ENCODE data around the gene TMEM209.
"Not testable (repeated sequence)": the region's sequence is repeated elsewhere in the genome, so short reads cannot be mapped to it uniquely, and the experiment has no call there.

Gene TMEM209

DNA sequence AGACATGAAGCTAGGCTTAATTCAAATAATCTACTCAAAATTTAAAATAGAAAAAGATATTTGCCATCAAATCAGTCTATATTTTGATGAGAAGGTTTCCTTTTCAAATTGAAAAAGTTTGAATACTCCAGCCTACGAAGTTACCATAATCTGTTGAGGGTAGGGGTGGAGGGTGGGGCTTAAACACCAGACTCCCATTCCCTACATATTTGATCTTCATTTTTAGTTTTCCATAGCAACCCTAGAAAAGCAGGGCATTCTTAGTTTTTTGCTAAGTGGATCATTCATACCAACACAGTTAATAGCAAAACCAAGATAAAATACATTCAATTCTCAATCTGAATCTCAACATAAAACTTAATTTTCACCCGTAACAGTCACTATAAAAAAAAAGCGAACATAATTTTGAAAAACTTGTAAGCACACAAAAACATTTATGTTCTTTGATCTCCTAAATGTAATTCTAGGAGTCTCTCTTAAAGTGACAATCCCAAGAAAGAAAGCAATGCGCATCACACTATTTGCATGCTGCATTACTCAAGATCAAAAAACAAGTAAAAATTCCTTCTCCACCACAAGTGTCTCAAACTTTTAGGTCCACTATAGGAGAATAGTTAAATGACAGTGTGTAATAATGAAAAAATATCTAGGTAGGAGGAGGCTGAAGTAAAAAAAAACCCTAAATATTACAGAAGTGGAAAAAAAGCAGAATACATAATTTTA, 30.8 kb downstream of the TMEM209 start:
- no peak for DNase-seq (ENCODE audit: extremely low read depth in 1 of 2, low read depth in 1 of 2)

DNA sequence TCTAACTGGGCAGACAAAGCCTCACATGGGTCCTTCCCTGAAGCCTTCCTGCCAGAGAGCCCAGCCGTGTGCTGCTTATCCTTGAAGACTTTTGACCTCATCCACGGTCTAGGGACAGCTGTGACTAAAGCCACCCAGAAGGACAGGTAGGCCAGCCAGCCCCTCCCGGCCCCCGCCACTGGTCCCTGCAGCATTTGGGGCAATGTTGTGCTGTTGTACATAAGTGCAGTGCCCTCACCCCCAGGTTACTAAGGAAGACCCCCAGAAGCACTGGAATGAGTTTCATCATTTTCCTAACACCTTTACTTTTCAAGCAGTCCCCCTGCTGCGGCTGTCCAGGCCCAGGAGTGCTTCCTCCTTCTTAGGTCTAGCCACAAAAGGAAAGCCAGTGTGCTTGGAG, 43.0 kb downstream of the TMEM209 start:
- no peak for DNase-seq (ENCODE audit: extremely low read depth in 1 of 2, low read depth in 1 of 2)

DNA sequence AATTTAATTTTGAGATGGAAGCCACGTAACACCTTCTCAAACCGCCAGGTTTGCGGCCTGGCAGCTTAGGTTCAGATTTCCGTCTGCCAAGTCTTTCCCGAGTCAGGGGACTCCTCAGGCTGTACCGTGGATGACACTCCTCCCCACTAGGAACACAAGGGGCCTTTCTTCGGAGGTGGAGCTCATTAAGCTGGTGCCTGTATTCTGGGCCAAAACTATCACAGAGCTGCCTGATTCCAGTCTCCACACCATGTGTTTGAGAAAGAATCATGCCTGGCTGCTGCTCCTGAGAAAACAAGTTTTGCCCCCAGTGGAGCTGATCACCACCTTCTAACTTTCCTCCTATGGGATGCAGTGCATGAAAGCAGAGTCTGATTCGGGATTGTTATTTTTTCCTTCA, 44.8 kb downstream of the TMEM209 start:
- DNase-seq (ENCODE audit: extremely low read depth in 1 of 2, low read depth in 1 of 2) = no peak

DNA sequence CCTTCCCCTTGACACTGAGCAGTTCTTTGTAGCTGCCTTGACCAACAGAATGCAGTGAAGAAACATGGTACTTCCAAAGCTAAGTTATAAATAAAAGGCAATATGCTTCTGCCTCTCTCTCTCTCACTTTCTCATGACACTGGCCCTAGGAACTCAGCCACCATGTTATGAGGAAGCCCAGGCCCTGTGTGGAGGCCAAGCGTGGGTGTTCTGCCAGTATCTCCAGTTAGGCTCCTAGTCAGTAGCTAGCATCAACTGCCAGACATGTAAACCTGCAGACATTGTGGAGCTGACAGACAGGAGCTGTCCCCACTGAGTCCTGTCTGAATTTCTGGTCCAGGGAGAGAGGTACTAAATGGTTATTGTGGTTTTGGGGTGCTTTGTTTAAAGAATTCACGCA, 45.2 kb downstream of the TMEM209 start:
- no peak for DNase-seq (ENCODE audit: extremely low read depth in 1 of 2, low read depth in 1 of 2)

DNA sequence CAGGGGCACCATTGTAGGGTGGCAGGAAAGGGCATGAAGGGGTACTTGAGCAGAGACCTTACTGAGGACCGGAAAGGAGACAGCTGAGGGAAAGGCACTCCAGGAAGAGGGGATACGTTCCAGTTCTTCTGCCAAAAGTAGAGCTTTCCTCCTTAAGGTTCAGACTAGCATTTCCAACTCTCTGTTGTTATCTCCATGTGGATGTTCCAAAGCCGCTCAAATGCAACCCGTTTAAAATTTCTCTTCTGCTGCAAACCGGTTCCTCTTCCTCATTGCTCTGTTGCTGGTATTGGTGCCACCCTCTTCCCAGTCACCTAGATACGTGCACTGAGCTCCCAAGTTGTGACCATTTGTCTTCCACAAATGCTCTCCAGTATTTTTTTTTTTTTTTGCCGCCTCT, 47.5 kb downstream of the TMEM209 start:
- no peak for DNase-seq (ENCODE audit: extremely low read depth in 1 of 2, low read depth in 1 of 2)

DNA sequence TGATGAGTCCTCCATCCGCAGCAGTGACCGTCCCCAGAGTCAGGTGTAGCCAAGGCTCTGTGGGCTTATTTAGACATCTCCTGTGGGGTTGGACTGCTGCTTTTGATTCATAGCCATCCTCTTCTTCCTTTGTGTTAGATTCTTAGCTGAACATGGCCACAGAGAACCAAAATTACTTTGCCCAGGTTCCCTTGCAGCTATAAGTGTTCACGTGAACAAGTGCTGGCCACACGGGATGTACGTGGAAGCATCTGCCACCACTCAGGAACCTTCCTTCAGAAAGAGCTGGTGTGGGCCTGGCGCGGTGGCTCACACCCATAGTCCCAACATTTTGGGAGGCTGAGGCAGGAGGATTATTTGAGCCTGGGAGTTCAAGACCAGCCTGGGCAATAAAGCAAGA, 49.1 kb downstream of the TMEM209 start:
- no peak for DNase-seq (ENCODE audit: extremely low read depth in 1 of 2, low read depth in 1 of 2)

DNA sequence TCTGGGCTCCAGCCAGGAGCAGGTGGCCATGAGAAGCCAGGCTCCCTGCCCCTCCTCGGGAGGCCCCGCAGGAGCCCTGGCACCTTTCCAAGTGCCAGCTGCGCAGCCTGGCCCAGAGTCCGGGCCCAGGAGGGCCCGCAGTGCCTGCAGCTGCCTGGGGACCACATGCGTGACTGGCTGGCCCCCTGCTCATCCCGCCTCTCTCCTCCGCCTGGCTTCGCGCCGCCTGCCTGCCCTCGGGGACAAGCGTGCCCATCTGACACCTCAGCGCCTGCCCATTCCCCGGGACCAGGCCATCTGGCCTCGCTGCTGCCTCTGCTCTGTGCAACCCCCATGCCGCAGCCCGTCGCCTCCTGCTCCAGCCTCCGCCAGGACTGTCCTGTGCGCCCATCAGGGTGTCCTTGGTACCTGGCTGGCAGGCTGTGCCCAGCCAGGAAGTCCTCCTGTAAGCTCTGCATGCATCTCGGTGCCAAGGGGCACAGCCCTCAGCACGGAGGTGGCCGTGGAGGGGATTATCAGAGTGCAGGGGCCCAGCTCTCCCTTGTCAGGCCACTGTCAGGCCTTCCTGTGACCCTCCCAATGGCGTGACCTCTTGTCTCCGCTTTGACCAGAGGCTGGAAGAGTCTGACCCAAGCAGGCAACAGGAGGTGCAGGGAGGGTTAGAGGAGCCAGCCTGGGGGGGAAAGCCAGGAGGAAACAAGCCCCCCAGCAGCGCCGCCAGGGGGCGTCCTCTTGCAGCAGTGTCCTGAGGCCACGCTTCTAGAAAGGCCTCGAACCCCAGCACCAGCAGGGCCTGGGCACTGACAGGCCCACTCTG, 50.5 kb downstream of the TMEM209 start:
- DNase-seq (ENCODE audit: extremely low read depth in 1 of 2, low read depth in 1 of 2) = no peak

DNA sequence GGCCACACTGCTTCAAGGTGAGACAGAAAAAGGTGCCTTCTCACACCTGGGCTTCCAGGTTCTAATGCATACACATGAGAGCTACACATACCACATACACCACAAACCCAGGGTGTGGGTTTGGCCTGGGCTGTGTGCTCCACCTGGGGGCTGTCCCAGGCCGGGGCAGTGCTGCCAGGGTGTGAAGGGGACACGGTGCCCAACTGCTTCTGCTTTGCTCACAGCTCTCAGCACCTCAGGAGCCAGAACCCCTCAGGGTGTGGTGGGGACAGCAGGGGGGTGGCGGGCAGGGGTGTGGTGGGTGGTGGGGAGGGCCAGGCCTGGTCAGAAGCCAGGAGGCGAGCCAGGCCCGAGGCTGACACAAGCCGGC, 51.1 kb downstream of the TMEM209 start:
- DNase-seq (ENCODE audit: extremely low read depth in 1 of 2, low read depth in 1 of 2) = no peak

DNA sequence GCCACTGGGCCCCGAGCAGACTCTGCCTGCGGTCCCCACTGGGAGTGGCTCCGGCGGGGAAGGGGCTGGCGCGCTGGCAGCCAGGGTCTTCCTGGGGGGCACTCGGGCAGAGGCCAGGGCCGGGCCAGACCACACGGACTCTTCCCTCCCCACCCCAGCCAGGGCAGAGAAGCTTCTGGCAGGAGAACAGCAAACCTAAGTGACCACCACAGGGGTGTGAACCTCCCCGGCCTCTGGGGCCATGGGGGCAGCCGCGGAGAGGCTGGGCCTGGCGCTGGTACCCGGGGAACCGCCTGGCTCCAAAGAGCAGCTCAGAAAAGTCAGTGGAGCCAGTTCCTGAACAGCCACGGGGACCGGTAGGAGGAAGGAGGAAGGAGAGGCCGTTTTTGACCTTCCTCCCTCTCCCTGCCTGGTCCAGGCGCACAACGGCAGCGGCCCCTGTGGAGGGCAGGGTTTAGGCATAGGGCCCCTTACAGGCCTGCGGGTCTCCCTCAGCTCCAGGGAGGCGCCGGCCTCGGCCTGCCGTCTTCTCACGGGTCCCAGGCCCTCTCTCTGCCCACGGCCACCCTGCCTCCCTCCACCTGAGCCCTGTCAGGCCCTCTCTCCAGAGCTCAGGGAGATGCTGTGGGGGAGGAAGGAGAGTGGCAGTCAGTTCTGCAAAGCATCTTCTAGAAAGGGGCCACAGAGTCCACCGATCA, 51.8 kb downstream of the TMEM209 start:
- DNase-seq (ENCODE audit: extremely low read depth in 1 of 2, low read depth in 1 of 2) = no peak

DNA sequence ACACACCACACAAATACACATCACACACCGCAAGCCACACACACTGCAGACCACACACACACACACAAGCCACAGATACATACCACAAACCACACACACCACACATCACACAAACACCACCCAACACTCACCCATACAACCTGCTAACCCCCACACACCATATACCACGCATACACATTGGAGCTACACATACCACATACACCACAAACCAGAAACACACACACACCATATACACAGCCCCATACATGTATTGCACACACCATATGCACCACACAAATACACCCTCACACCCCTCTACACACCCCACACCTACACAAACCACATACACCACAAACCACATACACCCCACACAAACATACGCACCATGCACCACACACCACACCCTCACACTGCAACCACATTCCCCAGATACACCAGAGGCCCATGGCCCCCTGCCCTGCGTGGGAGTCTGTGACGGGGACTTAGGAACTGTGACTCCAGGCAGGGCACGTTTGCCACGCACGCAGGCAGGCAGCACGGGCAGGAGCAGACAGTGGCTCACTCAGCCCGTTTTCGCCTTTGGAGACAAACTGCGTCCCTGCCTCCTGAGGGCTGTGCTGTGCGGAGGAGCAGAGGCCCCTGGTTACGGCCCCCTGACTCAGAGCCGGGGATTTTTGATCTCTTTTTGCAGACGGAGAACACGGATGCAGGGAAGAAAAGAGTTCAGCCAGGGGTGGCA, 52.6 kb downstream of the TMEM209 start:
- DNase-seq (ENCODE audit: extremely low read depth in 1 of 2, low read depth in 1 of 2) = no peak

DNA sequence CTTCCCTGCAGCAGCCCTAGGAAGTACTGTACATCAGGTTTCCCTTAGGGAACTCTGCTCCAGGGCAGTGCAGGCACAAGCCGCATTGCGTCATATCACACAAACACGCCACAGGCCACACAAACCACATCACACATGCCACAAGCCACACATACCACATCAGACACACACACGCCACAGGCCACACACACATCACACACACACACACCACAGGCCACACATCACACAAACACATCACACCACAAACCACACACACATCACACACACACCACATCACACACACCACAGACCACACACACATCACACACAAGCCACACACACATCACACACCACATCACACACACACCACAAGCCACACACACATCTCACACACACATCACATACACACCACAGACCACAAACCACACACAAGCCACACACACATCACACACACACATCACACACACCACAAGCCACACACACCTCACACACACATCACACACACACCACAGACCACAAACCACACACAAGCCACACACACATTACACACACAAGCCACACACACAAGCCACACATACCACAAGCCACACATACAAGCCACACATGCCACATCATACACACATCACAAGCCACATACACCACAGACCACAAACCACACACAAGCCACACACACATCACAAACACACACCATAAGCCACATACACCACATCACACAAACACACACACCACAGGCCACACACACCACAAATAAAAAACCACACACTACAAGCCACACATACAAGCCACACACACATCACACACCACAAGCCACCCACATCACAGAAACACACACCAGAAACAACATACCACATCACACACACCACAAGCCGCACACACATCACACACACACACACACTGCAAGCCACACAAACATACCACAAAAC, 53.4 kb downstream of the TMEM209 start:
- DNase-seq (ENCODE audit: extremely low read depth in 1 of 2, low read depth in 1 of 2) = no peak

DNA sequence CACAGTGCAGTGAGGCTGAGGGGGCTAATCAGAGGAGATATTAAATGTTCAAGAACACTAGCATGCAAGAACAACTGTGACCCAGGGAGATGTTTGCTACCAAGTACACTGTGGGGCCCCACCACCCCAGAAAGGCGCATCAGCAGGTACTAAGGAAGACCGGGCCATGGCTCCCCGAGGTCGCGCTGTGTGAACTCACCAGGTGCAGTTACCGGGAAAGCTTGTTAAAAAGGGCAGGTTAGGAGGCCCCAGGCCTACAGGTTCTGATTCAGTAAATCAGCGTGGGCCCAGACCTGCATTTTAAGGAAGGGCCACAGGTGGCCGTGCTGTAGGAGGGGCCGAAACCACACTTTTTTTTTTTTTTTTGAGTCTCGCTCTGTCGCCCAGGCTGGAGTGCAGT, 54.6 kb downstream of the TMEM209 start:
- DNase-seq (ENCODE audit: extremely low read depth in 1 of 2, low read depth in 1 of 2) = no peak

DNA sequence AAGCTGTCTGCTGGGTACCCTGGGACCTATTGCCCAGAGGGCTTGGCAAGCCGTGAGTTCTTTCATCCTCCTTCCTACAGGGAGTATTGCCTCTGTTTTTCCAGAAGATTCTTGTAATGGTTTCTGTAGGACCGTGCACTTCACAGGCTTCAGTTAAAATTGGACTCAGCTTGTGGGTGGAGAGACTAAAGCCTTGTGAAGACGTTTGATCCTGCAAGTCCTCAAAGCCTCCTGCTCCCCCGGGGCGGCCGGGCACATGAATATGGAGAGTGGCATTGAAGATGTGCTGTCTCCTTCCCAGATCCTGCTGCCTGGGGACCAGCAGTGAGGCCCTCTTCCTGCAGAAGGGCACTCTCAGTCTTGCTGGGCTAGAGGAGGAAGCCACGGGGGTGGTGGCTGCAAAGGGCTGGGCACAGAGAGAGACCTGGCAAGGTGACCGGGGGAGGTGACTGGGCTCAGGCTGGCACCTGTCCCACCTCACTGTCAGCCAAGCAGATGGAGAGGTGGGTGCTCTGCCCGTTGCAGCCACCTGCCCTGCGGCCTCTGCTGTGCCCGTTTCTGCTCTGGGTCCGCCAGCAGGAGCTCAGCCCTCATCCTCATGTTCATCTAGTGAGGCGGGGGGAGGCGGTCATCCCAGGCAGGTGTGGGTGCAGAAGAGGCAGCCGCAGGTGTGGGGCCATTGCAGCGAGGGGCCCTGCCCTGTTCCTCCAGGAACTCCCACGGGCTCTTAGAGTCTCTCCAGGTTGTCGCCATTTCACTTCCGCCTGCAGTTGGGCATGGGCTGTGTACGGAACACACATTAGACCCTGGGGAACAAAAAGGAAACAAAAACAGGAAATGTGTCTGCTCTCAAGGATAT, 55.7 kb downstream of the TMEM209 start:
- DNase-seq (ENCODE audit: extremely low read depth in 1 of 2, low read depth in 1 of 2) = no peak

DNA sequence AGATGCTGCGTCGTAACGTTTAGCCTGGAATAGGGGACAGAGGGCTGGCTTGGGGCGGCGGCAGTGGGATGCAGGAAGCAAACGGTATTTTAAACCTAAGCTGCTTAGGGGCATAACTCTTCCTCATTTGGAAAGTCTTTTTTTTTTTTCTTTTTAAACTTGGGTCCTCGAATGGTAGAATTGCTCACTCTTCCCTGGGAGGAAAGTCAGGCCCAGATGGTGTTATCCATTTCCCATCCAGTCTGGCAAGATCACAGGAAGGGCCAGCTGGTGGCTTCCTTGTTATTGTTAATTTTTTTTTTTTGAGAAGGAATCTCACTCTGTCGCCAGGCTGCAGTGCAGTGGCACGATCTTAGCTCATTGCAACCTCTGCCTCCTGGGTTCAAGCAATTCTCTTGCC, 56.6 kb downstream of the TMEM209 start:
- no peak for DNase-seq (ENCODE audit: extremely low read depth in 1 of 2, low read depth in 1 of 2)

DNA sequence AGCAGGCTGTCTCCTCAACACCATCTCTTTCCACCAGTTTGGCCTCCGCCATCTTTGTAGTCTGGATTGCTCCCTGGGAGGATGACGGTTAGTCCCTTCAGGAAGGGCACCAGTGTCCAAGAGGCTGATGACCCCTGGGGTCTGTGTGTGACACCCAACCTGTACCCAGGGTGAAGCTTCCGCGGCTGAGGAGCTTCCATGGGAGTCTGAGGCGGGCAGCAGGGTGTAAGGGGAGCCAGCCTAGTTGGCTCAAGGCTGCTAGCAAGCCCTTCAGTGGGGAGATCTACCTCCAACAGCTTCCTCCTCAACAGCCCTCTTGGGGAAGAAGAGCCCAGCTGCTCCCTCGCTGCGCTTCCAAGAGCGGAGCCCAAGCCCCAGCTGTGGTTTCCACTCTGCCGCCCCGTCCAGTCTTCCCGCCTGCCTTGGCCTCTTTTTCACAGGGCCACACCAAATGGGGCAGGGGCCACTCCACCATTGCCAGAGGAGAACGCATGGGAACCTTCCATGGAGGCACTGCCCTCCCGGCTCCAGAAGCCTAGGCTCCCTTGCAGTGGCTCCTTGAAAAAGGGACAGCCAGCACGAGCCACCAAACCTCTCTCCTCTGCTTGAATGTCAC, 57.4 kb downstream of the TMEM209 start:
- no peak for DNase-seq (ENCODE audit: extremely low read depth in 1 of 2, low read depth in 1 of 2)

DNA sequence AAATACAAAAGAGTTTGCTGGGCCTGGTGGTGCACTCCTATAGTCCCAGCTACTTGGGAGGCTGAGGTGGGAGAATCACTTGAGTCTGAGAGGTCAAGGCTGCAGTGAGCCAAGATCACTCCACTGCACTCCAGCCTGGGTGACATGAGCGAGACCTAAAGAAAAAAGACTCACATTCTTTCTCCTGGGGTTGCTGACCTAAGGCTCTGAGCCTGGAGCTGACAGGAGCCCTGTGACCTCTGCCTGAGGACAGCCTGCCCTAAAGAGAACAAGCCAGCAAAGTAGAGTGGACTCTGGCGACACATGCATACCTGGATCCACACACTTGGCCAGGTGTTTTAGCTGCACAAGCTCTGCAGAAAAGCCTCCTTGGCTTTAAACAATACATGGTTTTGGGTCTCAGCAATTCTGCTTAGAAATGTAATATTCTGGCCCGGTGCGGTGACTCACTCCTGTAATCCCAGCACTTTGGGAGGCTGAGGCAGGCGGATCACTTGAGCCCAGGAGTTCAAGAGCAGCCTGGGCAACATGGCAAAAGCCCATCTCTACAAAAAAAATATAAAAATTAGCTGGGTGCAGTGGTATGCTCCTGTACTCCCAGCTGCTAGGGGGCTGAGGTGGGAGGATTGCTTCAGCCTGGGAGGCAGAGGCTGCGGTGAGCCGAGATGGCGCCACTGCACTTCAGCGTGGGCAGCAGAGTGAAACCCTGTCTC, 58.4 kb downstream of the TMEM209 start:
- no peak for DNase-seq (ENCODE audit: extremely low read depth in 1 of 2, low read depth in 1 of 2)

DNA sequence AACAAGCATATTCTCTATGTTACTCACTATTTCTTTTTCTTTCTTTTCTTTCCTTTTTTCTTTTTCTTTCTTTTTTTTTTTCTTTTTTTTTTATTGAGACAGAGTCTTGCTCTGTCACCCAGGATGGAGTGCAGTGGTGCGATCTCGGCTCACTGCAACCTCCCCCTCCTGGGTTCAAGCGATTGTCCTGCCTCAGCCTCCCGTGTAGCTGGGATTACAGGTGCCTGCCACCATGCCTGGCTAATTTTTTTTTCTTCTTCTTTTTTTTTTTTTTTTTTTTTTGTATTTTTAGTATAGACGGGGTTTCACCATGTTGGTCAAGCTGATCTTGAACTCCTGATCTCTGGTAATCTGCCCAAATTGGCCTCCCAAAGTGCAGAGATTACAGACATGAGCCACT, 59.1 kb downstream of the TMEM209 start:
- DNase-seq (ENCODE audit: extremely low read depth in 1 of 2, low read depth in 1 of 2) = not testable (repeated sequence)

DNA sequence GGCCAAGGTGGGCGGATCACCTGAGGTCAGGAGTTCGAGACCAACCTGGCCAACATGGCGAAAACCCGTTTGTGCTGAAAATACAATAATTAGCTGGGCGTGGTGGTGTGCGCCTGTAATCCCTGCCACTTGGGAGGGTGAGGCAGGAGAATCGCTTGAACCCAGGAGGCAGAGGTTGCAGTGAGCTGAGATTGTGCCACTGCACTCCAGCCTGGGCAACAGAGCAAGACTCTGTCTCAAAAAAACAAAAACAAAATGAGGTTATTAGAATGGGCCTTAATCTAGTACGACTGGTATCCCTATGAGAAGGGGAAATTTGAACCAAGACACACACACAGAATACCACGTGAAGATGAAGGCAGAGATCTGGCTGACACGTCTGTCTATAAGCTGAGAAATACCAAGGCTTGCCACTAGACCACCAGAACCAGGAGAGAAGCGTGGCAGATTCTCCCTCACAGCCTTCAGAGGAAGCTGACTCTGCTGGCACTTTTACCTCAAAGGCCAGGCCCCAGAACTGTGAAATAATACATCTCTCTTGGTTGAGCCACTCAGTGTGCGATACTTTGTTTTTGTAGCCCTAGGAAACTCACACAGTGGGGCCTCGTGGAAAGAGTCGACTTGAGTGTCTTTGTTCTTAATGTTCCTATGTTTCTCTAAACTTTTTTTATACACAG, 59.6 kb downstream of the TMEM209 start:
- no peak for DNase-seq (ENCODE audit: extremely low read depth in 1 of 2, low read depth in 1 of 2)
